CD4-positive, alpha-beta T cell (primary cell): ENCODE results near the gene GALNT18. TPM values are rescaled to one million over a fixed set of nuclear protein-coding genes. Genes with fewer than 3 reads are reported as not detected.

Source experiments
- ATAC-seq: fragments of 200-7000 bp; cut with Tn5 transposase; one replicate; pipeline ENCODE4 v1.10.0; 2022; ENCODE audit warnings: mild to moderate bottlenecking; ENCODE audit not compliant: poor library complexity
- CTCF ChIA-PET: fragments of 350-600 bp; sonication (Branson Sonifier 250); formaldehyde crosslinking; loops from one replicate; lab custom pipeline; 2021; ENCODE audit warnings: antibody characterized with exemption, inconsistent platforms; lab: Charles Lee
- POLR2A ChIA-PET: fragments of 350-600 bp; sonication (Branson Sonifier 250); formaldehyde crosslinking; loops from one replicate; lab custom pipeline; 2021; ENCODE audit warnings: antibody characterized with exemption, inconsistent platforms; lab: Charles Lee
- DNase-seq, 14 experiments: peaks; one replicate each; pipeline ENCODE4 v3.0.0-alpha.2; 2013 to 2020; ENCODE audit warnings: mixed read lengths in 2 of 14
- H3K27ac ChIP-seq, 2 donors: one replicate each; pipeline versions ENCODE4 v1.5.1 to v1.7.0; 2013; ENCODE audit warnings: low read length in 2 of 2, low read depth in 1 of 2, mild to moderate bottlenecking in 1 of 2
- H3K27me3 ChIP-seq, 2 experiments: 1 replicate in 1 of 2; 2 replicates in 1 of 2; pipeline versions ENCODE4 v1.6.1 to v1.7.0; 2013; ENCODE audit warnings: low read length in 2 of 2, control low read depth in 1 of 2, mild to moderate bottlenecking in 1 of 2, moderate library complexity in 1 of 2; ENCODE audit not compliant: insufficient read depth in 2 of 2, control insufficient read depth in 1 of 2
- H3K36me3 ChIP-seq: one replicate; pipeline ENCODE4 v1.6.1; 2013; ENCODE audit warnings: low read length, control low read depth; ENCODE audit not compliant: insufficient read depth
- H3K4me1 ChIP-seq: one replicate; pipeline ENCODE4 v1.6.1; 2013; ENCODE audit warnings: low read length, control low read depth; ENCODE audit not compliant: insufficient read depth
- H3K4me3 ChIP-seq: one replicate; pipeline ENCODE4 v1.5.1; 2013; ENCODE audit warnings: mild to moderate bottlenecking, low read length, moderate library complexity
- H3K9me3 ChIP-seq, 2 experiments: 1 replicate in 1 of 2; 2 replicates in 1 of 2; pipeline versions ENCODE4 v1.6.1 to v1.7.0; 2013; ENCODE audit warnings: low read length in 2 of 2, mild to moderate bottlenecking in 2 of 2, control low read depth in 1 of 2, moderate library complexity in 1 of 2; ENCODE audit not compliant: control insufficient read depth in 1 of 2, insufficient read depth in 1 of 2
- H3K27ac Mint-ChIP-seq: one replicate; pipeline ENCODE4 v1.8.0; 2020; ENCODE audit warnings: mixed read lengths
- H3K27me3 Mint-ChIP-seq: one replicate; pipeline ENCODE4 v1.8.0; 2021; ENCODE audit warnings: mixed read lengths
- H3K36me3 Mint-ChIP-seq: one replicate; pipeline ENCODE4 v1.8.0; 2021; ENCODE audit warnings: low read depth, mixed read lengths
- H3K4me1 Mint-ChIP-seq: one replicate; pipeline ENCODE4 v1.8.0; 2021; ENCODE audit warnings: low read depth, mixed read lengths
- H3K4me3 Mint-ChIP-seq: one replicate; pipeline ENCODE4 v1.8.0; 2020; ENCODE audit warnings: mild to moderate bottlenecking, mixed read lengths
- H3K9me3 Mint-ChIP-seq: one replicate; pipeline ENCODE4 v1.8.0; 2020; ENCODE audit warnings: mixed read lengths
- intact Hi-C, 2 experiments: fragments of 100-400 bp; cut with DNase I in 1 of 2; cut with micrococcal nuclease in 1 of 2; formaldehyde crosslinking; loops; one replicate each; pipeline versions ENCODE4 v1.15.1 to v1.9.0; 2023 to 2025; cut with DNase I, micrococcal nuclease
- total RNA-seq, 174 experiments: library from RNA in 2 of 174; stranded (reverse) in 2 of 174; gene quantifications; one replicate each; pipeline ENCODE4 v1.2.3 and lab custom pipeline; 2021 to 2026
- TF ChIP-seq, protein P1 (sequence below): fragments of 200-600 bp; IDR thresholded peaks from one replicate; pipeline ENCODE4 v1.8.0; 2022; ENCODE audit warnings: antibody characterized with exemption, mild to moderate bottlenecking

The GALNT18 gene
- total RNA-seq, 2 experiments from 2014 or later: 0.08 TPM; not detected in 1

DNA sequence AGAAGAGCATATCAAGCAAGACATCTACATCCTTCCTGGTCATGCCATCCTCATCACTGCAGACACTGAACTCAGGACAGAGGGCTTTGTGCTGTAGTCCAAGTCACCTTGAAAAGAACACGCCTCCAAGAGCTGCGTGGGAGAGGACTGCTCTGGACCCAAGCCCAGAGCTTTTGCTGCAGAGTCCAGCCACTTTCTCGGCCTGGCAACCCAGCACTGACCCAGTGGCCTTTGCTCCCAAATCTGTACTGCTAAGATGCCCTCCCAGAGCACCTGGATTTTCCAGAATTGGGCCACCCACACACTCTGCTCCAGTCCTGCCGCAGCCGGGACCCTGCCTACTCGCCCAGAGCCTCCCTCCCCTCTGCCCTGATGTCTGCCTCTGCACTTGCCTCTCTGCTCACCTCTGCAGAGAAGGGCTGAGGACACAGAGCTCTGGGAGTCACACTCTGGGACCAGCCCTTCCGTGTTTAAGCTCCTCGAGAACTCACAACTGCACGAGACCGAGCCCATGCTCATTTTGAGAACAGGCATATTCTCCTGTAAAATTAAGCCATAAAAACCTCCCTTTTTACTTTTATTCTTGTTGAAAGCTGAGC lies 185.0 kb downstream of the GALNT18 start:
- intact Hi-C loops: no loop called here
- Mint-ChIP-seq H3K36me3 (no peaks in the 10 kb centered on the region), H3K9me3 (no peaks in the 10 kb centered on the region), H3K4me3 (no peak overlapping the region), H3K4me1 (no peaks in the 10 kb centered on the region), H3K27me3 (no peaks in the 10 kb centered on the region), H3K27ac (no peak overlapping the region)
- CTCF ChIA-PET: no interaction called here
- Histone ChIP-seq H3K4me1 (no peaks in the 10 kb centered on the region), H3K27ac (no peak overlapping the region), H3K36me3 (no peaks in the 10 kb centered on the region), H3K4me3 (no peak overlapping the region), H3K27me3 (peaks cover 0 to 6% of the 10 kb centered on the region in 2 experiments), H3K9me3 (no peaks in the 10 kb centered on the region)
- TF ChIP-seq, protein P1, sequence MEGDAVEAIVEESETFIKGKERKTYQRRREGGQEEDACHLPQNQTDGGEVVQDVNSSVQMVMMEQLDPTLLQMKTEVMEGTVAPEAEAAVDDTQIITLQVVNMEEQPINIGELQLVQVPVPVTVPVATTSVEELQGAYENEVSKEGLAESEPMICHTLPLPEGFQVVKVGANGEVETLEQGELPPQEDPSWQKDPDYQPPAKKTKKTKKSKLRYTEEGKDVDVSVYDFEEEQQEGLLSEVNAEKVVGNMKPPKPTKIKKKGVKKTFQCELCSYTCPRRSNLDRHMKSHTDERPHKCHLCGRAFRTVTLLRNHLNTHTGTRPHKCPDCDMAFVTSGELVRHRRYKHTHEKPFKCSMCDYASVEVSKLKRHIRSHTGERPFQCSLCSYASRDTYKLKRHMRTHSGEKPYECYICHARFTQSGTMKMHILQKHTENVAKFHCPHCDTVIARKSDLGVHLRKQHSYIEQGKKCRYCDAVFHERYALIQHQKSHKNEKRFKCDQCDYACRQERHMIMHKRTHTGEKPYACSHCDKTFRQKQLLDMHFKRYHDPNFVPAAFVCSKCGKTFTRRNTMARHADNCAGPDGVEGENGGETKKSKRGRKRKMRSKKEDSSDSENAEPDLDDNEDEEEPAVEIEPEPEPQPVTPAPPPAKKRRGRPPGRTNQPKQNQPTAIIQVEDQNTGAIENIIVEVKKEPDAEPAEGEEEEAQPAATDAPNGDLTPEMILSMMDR: no peak
- DNase-seq: no peak
- POLR2A ChIA-PET: no interaction called here
- ATAC-seq: no peak

DNA sequence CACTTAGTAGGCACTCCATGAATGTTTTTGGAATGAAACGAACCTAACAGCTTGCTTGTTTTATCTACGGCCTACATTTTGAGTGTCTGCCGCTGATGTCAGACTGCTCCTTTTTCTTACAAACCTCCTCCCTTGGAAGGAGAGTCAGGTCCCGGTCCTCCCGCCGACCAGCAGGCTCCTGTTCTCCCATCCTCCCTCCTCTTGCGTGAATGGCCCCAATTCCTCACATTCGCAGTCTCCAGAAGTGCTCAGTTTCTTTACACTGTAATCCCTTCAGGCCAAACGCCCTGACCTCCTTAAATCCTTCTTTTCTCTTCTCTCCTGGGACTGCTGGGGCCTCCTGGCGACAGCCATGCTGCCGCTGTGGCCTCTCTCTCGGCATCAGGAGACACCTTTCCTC lies 186.2 kb downstream of the GALNT18 start:
- no peak overlapping the region for H3K27ac ChIP-seq
- Mint-ChIP-seq H3K9me3 (no peaks in the 10 kb centered on the region), H3K27me3 (no peaks in the 10 kb centered on the region), H3K27ac (no peak overlapping the region), H3K4me3 (no peak overlapping the region), H3K4me1 (no peaks in the 10 kb centered on the region), H3K36me3 (no peaks in the 10 kb centered on the region)
- CTCF ChIA-PET: no interaction called here
- no peaks in the 10 kb centered on the region for H3K36me3 ChIP-seq
- no peaks in the 10 kb centered on the region for H3K9me3 ChIP-seq
- H3K4me3 ChIP-seq: no peak overlapping the region
- TF ChIP-seq, protein P1: no peak
- peaks cover 0 to 6% of the 10 kb centered on the region in 2 experiments for H3K27me3 ChIP-seq
- POLR2A ChIA-PET: no interaction called here
- no peaks in the 10 kb centered on the region for H3K4me1 ChIP-seq
- intact Hi-C loops: no loop called here
- DNase-seq (no peak), ATAC-seq (no peak)

DNA sequence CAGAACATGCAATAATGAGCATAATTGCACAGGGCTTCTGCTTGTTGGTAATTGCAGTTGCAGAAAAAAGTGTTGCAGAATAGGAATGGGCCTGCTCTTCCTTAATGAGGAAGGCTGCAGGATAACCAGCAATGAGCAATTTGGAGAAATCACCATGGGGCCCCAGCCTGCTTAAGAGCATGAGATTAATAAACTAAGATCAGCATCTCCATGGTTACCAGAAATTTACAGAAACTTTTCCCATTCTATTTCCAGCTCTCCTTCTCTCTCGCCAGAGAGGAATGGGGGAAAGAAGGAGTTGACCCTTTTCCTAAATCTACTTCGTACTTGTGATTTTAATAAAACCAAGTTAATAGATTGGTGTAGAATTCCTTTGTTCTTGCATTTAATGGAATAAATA lies 187.8 kb downstream of the GALNT18 start:
- H3K36me3 ChIP-seq: no peaks in the 10 kb centered on the region
- H3K9me3 ChIP-seq: no peaks in the 10 kb centered on the region
- TF ChIP-seq, protein P1: no peak
- no peaks in the 10 kb centered on the region for H3K36me3 Mint-ChIP-seq
- CTCF ChIA-PET: no interaction called here
- no peak for ATAC-seq
- H3K4me3 ChIP-seq: no peak overlapping the region
- H3K27me3 ChIP-seq: peaks cover 0 to 6% of the 10 kb centered on the region in 2 experiments
- H3K27ac Mint-ChIP-seq: no peak overlapping the region
- no peak for DNase-seq
- H3K27me3 Mint-ChIP-seq: no peaks in the 10 kb centered on the region
- H3K4me3 Mint-ChIP-seq: no peak overlapping the region
- no peak overlapping the region for H3K27ac ChIP-seq
- H3K4me1 Mint-ChIP-seq: no peaks in the 10 kb centered on the region
- no peaks in the 10 kb centered on the region for H3K9me3 Mint-ChIP-seq
- POLR2A ChIA-PET: no interaction called here
- intact Hi-C loops: no loop called here
- H3K4me1 ChIP-seq: no peaks in the 10 kb centered on the region
